Measurements from ENCODE around the gene RSPH9.

The RSPH9 gene

DNA sequence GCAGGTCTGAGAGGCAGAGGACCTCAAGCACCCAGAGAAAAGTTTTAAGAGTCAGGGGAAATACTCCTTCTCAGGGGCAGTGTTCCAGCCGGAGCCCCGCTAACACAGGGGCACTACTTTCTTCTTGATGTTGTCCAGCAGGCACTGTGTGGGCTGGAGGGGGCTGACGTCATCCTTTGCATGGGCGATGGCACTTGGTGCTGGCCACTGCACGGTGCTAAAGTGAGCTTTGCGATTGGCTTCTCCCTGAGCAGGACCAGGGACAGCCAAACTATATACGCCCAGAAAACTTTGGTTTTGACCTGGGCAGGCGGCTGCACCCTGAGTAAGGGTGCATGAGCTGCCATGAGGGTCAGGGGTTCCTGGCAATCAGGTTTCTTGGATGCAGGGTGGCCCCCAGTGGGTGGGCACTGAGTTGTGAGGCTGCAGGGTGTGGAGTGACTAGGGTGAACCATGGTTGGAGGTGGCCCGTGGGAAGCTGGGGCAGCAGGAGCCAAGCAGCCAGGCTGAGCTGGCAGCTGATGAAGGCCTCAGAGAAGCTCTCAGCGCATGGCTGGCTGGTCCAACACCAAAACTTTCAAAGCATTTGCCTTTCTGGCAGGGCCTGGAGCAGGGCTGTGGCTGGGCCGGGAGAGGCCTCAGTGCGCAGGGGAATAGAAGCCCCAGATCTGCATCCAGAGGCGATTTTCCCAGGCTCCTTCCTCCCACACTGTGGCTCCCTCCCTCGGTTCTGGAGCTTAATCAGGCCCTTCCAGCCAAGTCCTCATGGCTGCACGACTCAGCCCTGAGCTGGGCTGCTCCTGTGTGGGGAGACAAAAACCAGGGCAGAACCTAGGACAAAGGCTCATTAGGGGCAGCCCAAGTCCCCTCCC is 24.4 kb downstream of the RSPH9 start:
- FAIRE-seq, result no peak

DNA sequence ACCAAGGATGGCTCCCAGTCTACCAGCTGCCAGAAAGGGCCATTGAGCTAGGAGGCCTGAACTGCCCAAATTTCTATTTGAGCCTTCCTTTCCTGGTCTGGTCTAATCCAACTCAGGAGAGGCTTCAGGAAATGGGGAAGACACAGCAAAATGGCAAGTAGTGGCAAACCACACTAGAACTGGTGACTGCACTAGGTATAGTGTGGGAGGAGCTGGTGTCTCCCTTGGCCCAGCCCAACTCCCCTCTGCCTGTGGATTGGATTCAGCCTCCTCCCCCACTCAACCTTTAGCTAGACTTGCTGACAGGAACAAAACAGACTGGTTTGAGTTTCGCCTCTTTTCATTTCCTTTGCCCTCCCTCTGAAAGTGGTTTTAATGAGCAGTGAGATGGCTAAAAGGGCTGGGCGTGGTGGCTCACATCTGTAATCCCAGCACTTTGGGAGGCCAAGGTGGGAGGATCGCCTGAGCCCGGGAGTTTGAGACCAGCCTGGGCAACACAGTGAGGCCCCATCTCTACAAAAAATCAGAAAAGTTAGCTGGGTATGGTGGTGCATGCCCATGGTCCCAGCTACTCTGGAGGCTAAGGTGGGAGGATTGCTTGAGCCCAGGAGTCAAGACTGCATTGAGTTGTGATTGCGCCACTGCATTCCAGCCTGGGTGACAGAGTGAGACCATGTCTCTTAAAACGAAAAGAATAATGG is 25.2 kb downstream of the RSPH9 start:
- no peak for FAIRE-seq

DNA sequence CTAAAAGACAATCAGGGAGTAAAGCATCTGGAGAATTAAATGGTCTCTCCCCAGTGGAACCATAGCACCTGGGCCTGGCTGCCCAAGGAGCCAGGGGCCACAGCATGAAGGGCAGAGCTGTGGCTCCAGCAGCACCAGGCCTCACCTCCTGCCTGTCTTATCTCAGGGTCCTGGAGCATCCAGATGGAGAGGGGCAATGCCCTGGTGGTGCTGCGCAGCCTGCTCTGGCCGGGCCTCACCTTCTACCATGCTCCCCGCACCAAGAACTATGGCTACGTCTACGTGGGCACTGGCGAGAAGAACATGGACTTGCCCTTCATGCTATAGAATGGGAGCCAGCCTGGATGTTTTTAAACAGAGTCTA is 25.8 kb downstream of the RSPH9 start:
- FAIRE-seq, result no peak

DNA sequence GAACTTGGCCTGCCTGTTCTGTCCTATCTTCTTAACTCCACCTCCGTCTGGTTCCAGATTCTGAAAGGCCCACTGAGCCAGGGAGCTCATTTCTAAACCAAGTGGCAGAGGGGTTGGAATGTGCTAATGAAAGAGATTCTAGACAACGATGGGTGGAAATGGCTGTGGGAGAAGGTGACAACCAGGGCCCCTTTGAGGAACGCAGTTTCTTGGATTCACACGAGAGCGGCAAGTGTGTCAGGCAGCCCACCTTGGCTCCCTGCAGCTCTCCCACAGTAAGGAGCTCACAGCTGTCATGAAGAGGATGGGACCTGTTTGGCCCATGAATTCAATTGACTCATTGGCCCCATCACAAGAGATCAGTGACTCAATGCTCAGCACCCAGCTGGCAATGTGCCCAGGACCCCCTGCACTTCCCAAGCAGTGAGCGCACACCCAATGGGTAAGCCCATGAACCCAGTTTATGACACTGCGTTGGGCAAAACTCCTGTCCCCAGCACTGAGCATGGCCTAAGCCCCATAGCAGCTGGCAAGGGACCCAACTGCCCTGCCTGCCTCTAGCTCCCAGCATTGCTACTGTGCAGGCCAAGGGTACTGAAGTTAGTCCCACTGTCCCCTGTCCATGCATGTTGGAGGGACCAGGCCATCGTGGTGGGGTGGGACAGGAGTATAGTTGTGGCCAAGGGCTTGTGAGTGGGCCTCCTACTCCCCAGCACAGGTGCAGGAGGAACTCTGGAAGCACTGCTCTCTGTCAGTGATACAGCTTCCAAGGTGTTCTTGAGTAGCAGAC is 26.4 kb downstream of the RSPH9 start:
- no peak for FAIRE-seq

DNA sequence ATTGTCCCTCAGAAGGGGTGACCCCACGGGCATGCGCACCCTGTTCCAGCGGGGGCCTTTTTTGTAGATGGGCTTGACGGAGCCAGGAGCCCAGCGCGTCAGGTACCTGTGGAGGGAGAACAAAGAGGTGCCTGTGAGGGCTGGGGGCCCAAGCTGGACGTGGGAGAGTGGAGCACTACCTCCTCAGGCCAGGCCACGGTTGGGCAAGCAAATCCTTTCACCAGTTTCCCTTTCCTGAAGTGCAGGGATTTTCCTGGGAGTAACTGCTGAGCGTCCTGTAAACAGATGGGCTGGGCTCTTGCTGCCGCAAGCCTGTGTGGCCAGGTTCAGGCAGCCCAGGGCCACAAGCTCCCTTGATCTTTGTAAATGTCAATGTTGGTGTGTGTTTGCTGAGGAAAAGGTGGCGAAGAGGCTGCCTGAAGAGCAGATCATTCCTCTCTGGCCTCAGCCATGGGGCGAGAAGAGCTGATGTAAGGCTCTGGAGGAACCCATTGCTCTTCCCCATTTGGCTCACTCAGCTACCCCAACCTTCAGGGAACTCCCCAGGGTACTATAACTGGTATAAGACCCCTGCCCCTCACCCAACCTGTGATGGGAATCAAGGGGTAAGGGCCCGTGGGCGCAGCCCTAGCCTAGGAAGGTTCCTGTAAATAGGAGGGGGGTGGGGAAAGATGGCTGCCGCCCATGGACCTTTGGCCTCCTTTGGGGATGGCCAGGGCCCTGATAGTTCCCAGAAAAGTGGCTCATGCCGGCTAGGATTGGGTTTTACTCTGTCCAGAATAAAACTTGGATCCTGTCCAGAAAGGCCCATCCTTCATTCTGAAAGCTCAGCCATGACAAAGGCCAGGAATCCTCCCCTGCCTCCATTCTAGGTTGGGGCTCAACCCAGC is 27.2 kb downstream of the RSPH9 start:
- FAIRE-seq, result no peak

DNA sequence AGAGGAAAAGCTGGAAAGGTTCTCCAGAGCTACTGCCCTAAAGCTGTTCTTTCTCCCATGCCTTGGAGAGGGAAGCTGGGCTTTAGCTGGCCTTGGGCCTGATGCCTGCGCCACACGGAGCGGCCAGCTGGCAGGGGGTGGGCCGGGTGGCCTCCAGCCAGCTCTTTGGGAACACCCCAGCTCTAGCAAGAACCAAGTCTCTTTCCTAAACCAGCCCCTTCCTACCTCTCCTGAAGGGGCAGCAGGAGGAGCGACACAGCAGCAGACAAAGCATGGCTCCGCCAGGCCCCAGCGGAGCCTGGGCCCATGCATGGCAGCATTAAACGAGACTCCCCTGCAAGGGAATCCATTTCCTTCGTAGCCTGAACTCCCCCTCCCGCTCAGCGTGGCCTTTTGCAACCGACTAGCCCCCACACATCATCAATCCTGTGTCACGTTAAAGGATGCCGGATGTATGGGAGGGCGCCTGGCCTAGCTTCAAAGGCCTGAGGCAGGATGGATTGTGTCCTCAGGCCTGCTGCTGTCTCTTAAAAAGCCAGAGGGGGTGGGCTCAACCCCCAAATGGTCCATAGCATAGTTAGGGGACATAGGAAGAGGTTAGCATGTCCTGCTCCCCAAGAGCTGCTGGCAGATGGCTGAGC is 28.7 kb downstream of the RSPH9 start:
- no peak for FAIRE-seq

DNA sequence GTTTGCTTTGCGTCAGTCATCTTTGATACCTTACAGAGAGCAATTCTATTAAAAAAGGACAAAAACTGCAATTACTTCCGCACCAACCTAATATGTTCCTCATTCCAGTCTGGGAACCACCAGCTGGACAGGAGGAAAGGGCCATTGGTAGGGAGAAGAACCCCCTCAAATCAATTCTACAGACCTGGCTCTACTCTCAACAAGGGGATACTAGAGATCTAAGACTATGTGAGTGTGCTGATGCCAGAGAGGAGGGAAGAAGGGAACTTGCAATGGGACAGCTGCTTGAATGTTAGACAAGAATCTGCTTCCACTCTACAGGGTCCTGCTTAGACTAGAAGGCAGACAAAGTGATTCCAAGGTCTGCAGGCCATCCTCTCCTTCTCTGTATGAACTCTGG is 29.5 kb downstream of the RSPH9 start:
- FAIRE-seq, result no peak

DNA sequence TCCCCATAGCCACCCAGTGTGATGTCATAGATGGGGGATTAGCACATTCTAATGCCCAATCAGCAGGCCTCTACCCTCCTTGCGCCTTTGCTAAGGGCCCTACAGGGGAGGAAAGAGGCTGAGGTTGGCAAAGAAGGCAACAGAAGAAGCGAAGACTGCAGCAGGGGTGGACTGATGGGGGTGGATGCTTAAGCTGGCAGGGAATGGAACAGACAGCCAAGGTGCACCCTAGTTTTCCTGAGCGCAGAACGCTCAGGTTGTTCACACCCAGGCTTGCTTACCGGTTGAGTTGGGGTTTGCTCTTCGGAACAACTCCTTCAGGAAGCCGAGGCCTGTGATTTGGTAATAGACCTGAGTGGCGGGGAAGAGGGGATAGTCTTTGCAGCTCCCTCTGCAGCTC is 30.1 kb downstream of the RSPH9 start:
- FAIRE-seq, result no peak

DNA sequence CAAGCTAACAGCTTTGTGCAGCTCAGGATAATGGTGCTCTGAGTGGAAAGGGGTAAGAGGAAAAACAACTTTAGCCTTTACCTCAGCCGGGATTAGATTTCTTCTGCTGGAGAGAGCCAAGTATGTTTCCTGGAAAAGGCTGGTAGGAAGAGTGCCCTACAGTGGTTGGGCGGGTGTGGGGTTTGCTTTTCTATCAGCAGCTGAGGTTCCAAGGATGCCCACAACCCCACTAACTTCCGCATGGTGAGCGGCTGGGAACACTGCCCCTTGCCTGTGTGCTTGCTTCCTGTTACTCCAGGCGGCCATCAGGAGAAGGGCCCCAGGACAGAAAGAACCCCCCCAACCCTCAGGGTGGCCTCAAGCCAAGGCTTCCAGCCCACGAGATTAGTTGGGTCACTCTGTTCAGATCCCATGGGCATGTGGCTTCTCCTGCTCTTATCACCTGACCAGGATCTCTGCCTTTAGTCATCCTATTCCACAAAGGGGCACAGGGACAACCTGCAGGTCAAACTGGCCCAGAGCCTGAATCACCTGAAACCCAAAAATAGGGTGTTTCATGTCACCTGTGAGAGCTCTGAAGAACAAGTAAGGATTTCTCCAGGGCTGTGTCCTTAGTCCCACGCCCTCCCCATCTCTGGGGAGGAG is 32.2 kb downstream of the RSPH9 start:
- no peak for FAIRE-seq

DNA sequence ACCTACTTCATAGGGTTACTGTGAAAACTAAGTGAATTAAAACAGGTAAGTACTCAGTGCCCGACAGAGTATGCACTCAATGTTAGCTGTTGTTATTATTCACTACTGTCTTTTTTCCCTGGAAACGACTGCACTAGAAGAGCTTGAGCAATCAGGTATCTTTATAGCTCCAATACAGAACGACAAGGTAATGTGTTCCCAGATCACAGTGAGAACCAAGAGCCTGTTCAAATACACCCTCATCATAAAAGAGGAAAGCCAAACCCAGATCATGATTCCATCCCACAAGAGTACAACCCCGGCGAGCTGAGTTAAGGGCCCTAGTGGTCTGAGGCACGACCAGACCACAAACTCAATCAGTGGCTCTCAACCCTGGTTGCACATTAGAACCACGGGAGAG is 32.9 kb downstream of the RSPH9 start:
- FAIRE-seq, result no peak

DNA sequence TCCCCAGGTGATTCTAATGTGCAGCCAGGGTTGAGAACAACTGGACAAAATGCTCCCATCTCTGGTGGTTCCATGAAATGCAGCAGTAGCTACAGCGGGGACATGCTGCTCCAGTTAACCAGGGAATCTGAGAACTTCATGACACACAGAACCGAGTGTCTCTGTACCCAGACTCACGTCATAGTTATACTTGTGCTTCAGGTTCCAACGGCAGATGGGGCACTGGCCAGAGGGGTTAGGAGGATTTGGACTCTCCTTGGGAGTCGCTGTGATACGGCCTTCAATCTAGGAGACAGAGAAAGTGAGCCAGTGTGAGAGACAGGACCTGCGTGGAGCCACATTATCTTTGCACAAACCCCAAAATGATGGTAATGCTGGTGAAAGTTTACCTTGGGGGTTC is 33.5 kb downstream of the RSPH9 start:
- FAIRE-seq, result no peak

DNA sequence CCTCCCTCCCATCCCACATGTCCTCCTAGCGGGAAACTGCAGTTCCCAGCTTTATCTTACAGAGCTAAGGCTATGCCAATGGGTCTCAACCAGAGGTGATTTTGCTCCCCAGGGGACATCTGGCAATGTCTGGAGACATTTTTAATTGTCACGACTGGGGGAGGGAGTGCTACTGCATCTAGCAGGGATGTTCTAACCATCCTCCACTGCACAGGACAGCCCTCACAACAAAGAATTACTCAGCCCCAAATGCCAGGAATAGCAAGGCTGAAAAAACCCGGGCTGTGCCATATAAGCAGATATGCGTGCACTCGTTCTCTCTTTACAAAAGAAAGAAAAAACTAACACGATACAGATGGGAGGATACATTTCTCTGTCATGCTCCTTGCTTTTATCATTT is 34.2 kb downstream of the RSPH9 start:
- FAIRE-seq, result no peak

DNA sequence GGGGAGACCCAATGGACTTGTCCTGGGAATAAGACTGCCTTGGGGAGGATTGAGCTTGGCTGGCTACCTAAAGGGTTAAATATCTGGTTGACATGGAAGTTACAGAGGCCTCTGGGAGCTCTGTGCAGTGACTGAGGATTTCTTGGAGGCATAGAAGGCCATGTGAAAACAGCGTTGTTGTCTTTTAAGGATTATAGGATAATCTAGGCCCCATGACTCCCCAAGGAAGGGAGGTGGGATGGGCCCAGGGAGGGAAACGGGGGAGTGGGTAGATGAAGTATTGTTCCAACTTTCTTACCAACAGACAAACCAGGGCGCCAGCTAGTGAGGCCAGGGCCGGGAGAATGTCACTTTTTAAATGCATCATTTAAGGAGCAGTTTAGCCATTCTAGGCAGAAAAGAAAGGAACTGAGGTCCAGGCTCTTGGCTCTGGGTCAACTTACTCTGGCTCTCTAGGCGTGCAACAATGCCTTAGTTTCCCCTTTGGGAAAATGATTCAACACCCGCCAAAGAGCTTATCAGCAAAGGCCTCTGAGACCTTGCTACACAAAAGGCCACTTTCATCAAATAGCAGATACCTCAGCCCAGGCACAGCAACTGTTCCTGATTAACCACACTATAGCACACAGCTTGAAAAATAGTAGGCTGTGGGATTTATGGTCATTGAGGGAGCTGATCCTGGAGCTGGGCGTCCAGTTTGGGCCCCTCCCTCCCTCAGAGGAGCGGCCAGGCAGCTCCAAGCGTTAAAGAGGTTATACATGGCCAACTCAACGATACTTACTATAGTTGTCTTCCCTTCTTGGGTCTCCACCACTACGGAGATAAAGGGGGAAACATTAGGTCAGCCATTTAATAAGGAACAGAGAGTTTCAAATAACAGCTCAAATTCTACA is 35.7 kb downstream of the RSPH9 start:
- FAIRE-seq, result no peak

DNA sequence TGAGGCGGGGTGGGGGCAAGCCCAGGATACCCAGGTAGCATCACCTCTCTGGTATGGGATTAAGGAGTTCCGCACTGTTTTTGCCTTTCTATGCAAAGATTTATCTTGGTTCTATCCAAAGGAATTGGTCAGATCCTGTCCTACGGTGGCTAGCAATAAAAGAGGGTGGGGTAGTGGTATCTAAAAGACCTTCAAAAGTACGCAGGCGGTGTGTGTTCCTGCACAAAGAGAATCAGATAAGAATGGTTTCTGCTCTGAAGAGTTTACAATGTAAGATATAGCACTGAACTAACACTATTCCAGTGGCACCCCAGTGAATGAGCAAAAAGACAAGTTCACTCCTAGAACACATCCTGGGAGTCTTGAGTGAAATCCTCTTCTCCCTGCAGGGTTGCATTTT is 36.5 kb downstream of the RSPH9 start:
- FAIRE-seq, result no peak

DNA sequence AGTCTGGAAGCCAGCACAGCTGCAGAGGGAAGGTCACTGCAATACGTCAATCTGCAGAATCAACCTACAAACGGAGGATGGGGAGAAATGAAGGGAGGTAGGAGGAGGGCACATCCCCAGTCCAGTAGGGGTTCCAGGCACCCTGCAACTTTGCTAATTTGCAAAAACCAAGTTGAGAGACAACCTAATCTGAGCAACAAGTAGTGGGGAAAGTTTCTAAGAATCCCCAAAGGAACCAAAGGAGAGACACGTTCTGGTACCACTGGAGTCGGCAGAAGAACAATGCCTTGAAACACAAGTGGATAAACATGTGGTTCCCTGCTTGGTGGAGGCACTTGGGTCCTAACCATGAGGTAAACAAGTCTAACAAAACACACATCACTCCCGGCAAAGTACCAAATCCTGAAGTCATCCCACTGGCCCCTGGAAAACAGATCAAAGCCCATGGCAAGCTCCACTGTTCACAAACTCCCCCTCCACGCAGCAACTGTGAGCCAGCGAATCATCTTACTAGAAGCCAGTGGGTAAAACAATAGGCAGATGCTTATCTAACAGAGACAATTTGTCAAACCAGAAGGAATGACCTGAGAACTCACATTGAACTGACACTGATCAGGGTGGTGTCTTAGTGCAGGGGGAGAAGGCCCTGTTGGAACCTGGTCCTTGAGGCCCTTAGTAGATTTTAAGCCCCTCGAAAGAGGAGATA is 38.0 kb downstream of the RSPH9 start:
- FAIRE-seq, result no peak

DNA sequence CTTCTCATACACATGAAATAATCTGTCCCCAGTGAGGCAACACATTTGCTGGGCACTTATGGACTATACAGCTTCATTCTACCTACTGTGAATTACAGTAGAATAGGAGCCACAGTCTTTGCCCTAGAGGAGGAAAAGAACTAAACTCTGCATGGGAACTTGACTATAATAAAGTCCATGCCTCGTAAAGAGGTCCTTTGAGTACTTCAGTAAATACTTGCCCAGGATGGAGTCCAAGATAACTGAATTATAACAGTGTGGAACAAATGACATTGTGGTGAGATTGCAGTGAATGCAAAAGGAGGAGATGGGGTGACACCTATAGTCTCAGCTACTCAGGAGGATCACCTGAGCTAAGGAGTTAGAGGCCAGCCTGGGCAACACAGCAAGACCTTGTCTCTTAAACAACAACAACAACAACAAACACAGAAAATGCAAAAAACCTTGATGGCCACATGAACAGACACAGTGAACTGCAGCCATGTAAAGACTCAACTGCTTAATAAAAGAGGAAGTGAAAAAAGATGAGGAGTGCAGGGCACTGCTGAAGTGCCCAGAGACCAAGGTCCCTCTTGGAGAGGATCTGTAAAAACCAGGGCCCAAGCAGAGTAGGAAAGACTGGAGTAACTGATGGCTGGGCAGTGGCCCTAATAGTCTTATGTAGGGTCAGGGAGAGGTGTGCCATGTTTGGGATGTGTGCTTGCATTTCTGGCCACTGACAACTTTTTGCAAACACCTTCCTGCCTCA is 39.0 kb downstream of the RSPH9 start:
- FAIRE-seq, result no peak

DNA sequence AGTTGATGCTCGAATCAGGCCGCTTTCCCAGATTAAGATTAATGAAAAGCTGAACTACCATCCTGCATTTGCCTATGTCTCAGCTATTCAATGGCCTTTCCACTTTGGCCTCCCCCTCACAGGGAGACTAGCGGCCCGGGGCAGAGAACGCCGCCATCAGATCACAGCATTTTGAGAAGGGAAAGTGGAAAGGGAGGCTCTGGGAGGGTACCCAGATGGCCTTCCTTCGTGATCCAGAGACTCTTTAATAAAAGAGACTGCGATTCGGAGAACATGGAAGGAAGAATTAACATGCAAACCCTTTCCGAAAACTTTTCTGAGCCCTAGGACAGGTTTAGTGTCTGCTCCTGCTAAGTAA is 42.2 kb downstream of the RSPH9 start:
- FAIRE-seq, result no peak

DNA sequence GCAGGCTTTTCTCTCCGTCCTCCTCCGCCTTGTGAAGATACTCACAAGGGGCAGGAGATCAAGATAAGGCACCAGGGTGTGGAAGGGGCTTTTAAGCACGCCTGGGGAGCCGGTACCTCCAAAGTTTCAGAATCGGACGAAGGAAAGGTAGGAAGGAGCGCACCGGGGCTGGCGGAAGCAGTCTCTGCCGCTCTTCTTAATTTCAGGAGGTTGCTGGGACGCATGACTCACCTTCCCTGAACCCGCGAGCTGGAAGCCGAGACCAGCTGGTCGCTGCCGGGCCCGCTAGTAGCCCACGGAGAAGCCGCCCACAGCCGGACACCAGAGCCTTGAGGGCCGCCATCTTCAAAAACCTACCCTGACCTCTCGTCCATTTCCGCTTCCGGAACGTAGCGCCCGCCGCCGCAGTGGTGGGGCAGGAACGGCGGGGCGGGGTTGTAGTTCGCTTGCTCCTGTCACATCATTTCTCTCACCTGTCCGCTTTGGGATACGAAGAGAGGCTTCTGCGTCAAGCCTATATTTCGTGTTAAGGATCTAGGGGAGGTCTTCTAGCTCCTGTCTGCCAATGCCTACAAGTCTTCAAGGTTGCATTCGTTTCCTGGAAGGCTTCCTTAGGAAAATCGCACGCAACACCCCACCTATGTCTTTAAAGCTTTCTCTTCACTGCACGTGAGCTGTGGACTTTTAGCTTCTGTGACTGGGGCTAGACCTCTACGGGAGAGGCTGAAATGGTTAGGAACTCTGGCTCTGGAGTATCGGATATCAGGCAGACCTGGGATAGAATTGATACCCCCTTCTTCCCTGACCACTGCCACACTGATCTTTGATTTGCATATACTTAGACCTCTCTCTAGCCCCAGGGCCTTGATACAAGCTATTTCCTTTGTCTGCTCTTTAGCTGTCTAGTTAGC is 42.9 kb downstream of the RSPH9 start, which contains the start of gene MRPS18A:
MRPS18A (minus strand) TSS at position 355 of the 911 bp plus-strand sequence; CDS start at position 343, 12 bp downstream.
- FAIRE-seq, result no peak
